ENCODE results near the gene GPR39. TPM values are rescaled to one million over a fixed set of nuclear protein-coding genes. Genes with fewer than 3 reads are reported as not detected.

GPR39 gene
- total RNA-seq, 2 experiments from 2014 or later = 0.13 TPM; not detected in 1

DNA sequence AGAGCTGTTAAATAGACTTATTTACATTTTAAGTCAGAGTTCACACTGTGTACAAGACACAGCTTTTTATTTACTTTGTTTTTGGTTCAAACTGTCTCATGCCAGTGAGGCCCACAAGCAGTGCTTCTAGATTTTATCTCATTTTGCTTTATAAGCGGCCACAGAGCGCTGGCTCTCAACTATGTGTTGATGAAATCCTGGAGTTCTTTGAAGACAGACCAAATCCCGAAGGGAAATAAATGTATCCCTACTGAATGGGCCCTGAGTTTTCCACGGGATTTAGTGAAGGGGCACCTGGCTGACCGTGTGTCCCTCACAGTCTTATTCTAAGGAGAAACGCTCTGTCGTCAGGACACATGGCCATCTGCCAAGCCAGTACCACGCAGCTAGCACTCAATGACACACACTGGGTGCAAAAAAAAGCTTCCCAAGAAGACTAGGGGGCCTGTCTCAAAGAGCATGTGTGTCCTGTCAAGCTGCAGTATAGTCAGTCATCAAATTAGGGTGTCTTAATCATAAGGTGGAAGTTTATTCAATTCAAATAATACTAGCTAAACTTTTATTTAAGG is 230.0 kb downstream of the GPR39 start:
- peak overlapping the region; percentile 85 for H3K27ac ChIP-seq (ENCODE audit: low read depth, low read length, poor library complexity, severe bottlenecking)
- peaks cover 78% of the 10 kb centered on the region for H3K4me1 ChIP-seq (ENCODE audit: insufficient read depth, low read length, poor library complexity, severe bottlenecking)
- H3K4me3 ChIP-seq (ENCODE audit: low read depth, low read length, poor library complexity, severe bottlenecking) = peak overlapping the region; percentile 58
- no peak for TF ChIP-seq EZH2phosphoT487 (IDR thresholded peaks at IDR 0.05; ENCODE audit: borderline replicate concordance, low read depth, low read length)
- TF ChIP-seq, protein P1, sequence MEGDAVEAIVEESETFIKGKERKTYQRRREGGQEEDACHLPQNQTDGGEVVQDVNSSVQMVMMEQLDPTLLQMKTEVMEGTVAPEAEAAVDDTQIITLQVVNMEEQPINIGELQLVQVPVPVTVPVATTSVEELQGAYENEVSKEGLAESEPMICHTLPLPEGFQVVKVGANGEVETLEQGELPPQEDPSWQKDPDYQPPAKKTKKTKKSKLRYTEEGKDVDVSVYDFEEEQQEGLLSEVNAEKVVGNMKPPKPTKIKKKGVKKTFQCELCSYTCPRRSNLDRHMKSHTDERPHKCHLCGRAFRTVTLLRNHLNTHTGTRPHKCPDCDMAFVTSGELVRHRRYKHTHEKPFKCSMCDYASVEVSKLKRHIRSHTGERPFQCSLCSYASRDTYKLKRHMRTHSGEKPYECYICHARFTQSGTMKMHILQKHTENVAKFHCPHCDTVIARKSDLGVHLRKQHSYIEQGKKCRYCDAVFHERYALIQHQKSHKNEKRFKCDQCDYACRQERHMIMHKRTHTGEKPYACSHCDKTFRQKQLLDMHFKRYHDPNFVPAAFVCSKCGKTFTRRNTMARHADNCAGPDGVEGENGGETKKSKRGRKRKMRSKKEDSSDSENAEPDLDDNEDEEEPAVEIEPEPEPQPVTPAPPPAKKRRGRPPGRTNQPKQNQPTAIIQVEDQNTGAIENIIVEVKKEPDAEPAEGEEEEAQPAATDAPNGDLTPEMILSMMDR (conservative IDR thresholded peaks at IDR 0.05; ENCODE audit: low read length) = no peak
- H3K9me2 ChIP-seq (ENCODE audit: insufficient read depth, low read length) = no peaks in the 10 kb centered on the region
- no peak for DNase-seq (ENCODE audit: low spot score)
- BruUV-seq (replicated peaks) = TSS peak; percentile 91
- ChIA-PET CTCF (ENCODE audit: unreplicated experiment) (no interaction called here), POLR2A (interaction anchor here (0.6 to 4.3 kb wide), 13 partner anchors 10 to 1538 kb away, joined by 3 to 27 read pairs (median 3); no protein-coding TSS in a partner anchor)
- H4K20me1 ChIP-seq (ENCODE audit: insufficient read depth, low read length) = no peaks in the 10 kb centered on the region
- peak overlapping the region; percentile 67 for H3K4me2 ChIP-seq (ENCODE audit: low read length)
- no peaks in the 10 kb centered on the region for H3K79me2 ChIP-seq (ENCODE audit: insufficient read depth, low read depth, low read length)
- H3K9me3 ChIP-seq (ENCODE audit: low read length) = no peaks in the 10 kb centered on the region
- intact Hi-C loops (cut with micrococcal nuclease; ENCODE audit: unreplicated experiment) = loop anchor here (10.0 kb wide), 1 partner anchor 1552 kb away; the partner anchor contains the start of gene FAM168B
- H2AFZ ChIP-seq (ENCODE audit: low read length) = peak overlapping the region; percentile 70
- H3K36me3 ChIP-seq (ENCODE audit: insufficient read depth, low read length) = no peaks in the 10 kb centered on the region

- Histone ChIP-seq H3K9me3 (ENCODE audit: low read length) (no peaks in the 10 kb centered on the region), H3K9me2 (ENCODE audit: insufficient read depth, low read length) (no peaks in the 10 kb centered on the region), H3K79me2 (ENCODE audit: insufficient read depth, low read depth, low read length) (no peaks in the 10 kb centered on the region), H3K4me3 (ENCODE audit: low read depth, low read length, poor library complexity, severe bottlenecking) (no peak overlapping the region), H3K36me3 (ENCODE audit: insufficient read depth, low read length) (no peaks in the 10 kb centered on the region), H3K27ac (ENCODE audit: low read depth, low read length, poor library complexity, severe bottlenecking) (no peak overlapping the region), H2AFZ (ENCODE audit: low read length) (no peak overlapping the region), H3K4me2 (ENCODE audit: low read length) (no peak overlapping the region), H4K20me1 (ENCODE audit: insufficient read depth, low read length) (no peaks in the 10 kb centered on the region), H3K4me1 (ENCODE audit: insufficient read depth, low read length, poor library complexity, severe bottlenecking) (peaks cover 31% of the 10 kb centered on the region)
- no peak for DNase-seq (ENCODE audit: low spot score)
- TF ChIP-seq, protein P1 (conservative IDR thresholded peaks at IDR 0.05; ENCODE audit: low read length) = no peak
- TF ChIP-seq EZH2phosphoT487 (IDR thresholded peaks at IDR 0.05; ENCODE audit: borderline replicate concordance, low read depth, low read length) = no peak
- no TSS peak for BruUV-seq (replicated peaks)
- ChIA-PET CTCF (ENCODE audit: unreplicated experiment) (no interaction called here), POLR2A (interaction anchor here (1.4 to 1.6 kb wide), 2 partner anchors 9 kb away, joined by 3 to 5 read pairs; no protein-coding TSS in a partner anchor)
- intact Hi-C loops (cut with micrococcal nuclease; ENCODE audit: unreplicated experiment) = no loop called here
Observed at GRCh38 chr2:132651115-132652045, 234.8 kb downstream of the GPR39 start.
